GM23248 (cell line): Measurements from ENCODE around the gene SEC14L5. TPM values are rescaled to one million over a fixed set of nuclear protein-coding genes. Genes with fewer than 3 reads are reported as not detected.
"Not testable (repeated sequence)": the region's sequence is repeated elsewhere in the genome, so short reads cannot be mapped to it uniquely, and the experiment has no call there.

Experiments
- DNase-seq: peaks from one replicate; pipeline ENCODE4 v3.0.0-alpha.2; 2015
- H2AFZ ChIP-seq: fragments of 200-600 bp; sonication (generic); 2 replicates; pipeline ENCODE4 v1.6.1; 2016; ENCODE audit warnings: antibody characterized with exemption
- H3F3A ChIP-seq: fragments of 200-600 bp; sonication (generic); 2 replicates; pipeline ENCODE4 v1.6.1; 2016; ENCODE audit warnings: mild to moderate bottlenecking, antibody characterized with exemption, mixed run types; ENCODE audit not compliant: insufficient read depth
- H3K27ac ChIP-seq: fragments of 200-600 bp; sonication (generic); 2 replicates; pipeline ENCODE4 v1.5.1; 2016; ENCODE audit warnings: mild to moderate bottlenecking
- H3K27me3 ChIP-seq: fragments of 200-600 bp; sonication (generic); replicated peaks from 2 replicates; pipeline ENCODE4 v1.6.1; 2016; ENCODE audit warnings: mild to moderate bottlenecking; ENCODE audit not compliant: insufficient read depth
- H3K36me3 ChIP-seq: fragments of 200-600 bp; sonication (generic); 2 replicates; pipeline ENCODE4 v1.6.1; 2016; ENCODE audit warnings: low read depth, mild to moderate bottlenecking
- H3K4me1 ChIP-seq: fragments of 200-600 bp; sonication (generic); 2 replicates; pipeline ENCODE4 v1.6.1; 2016; ENCODE audit warnings: mild to moderate bottlenecking; ENCODE audit not compliant: insufficient read depth
- H3K4me2 ChIP-seq: fragments of 200-600 bp; sonication (generic); one replicate; pipeline ENCODE4 v1.6.1; 2016; ENCODE audit warnings: mild to moderate bottlenecking; ENCODE audit not compliant: unreplicated experiment
- H3K4me3 ChIP-seq: fragments of 200-600 bp; sonication (generic); 2 replicates; pipeline ENCODE4 v1.5.1; 2016; ENCODE audit warnings: mild to moderate bottlenecking
- H3K79me2 ChIP-seq: fragments of 200-600 bp; sonication (generic); 2 replicates; pipeline ENCODE4 v1.6.1; 2016; ENCODE audit warnings: mild to moderate bottlenecking; ENCODE audit not compliant: insufficient read depth
- H3K9ac ChIP-seq: fragments of 200-600 bp; sonication (generic); 2 replicates; pipeline ENCODE4 v1.6.1; 2016; ENCODE audit warnings: mild to moderate bottlenecking
- H3K9me2 ChIP-seq: fragments of 200-600 bp; sonication (generic); 2 replicates; pipeline ENCODE4 v1.6.1; 2016; ENCODE audit warnings: mixed run types, mild to moderate bottlenecking, moderate library complexity; ENCODE audit not compliant: insufficient read depth
- H3K9me3 ChIP-seq: fragments of 200-600 bp; sonication (generic); one replicate; pipeline ENCODE4 v1.6.1; 2017; ENCODE audit warnings: low read depth
- H4K20me1 ChIP-seq: fragments of 200-600 bp; sonication (generic); 2 replicates; pipeline ENCODE4 v1.6.0; 2016; ENCODE audit not compliant: insufficient read depth
- EZH2 ChIP-seq: fragments of 200-600 bp; sonication (generic); IDR thresholded peaks from 2 replicates; pipeline ENCODE4 v1.6.1; 2018; ENCODE audit warnings: antibody characterized with exemption, mild to moderate bottlenecking; ENCODE audit not compliant: insufficient read depth, poor library complexity, severe bottlenecking
- EZH2phosphoT487 ChIP-seq: fragments of 200-600 bp; sonication (generic); IDR thresholded peaks from 2 replicates; pipeline ENCODE4 v1.6.1; 2018; ENCODE audit warnings: antibody characterized with exemption, moderate library complexity, mild to moderate bottlenecking, low read depth; ENCODE audit not compliant: insufficient read depth
- whole genome bisulfite sequencing, 2 experiments: methylation state at CpG; one replicate each; pipeline ENCODE4 v1.1.6; 2015 to 2017; ENCODE audit warnings: low lambda C conversion rate in 2 of 2, low coverage in 1 of 2; ENCODE audit errors: missing lambda C conversion rate in 2 of 2; 5-methylcytosine and 5-hydroxymethylcytosine counted together
- in situ Hi-C: fragments of 300-500 bp; cut with MboI; formaldehyde crosslinking; loops from 2 replicates; pipeline ENCODE4 v1.15.0; 2020
- polyA plus RNA-seq: library from polyadenylated mRNA; unstranded; fragments of >200 nt; fragmentation: Nextera tagmentation; extraction: Ambion mirVana; gene quantifications from 2 replicates; pipeline ENCODE4 v1.2.1, GENCODE V29; 2016
- total RNA-seq: library from RNA; depleted of rRNA; stranded (reverse); fragments of >200 nt; shearing (Covaris generic); gene quantifications from 2 replicates; pipeline ENCODE4 v1.2.3, GENCODE V29; 2014

SEC14L5 gene
- total and polyA plus RNA-seq, 2 experiments from 2014 or later, result not detected

- in situ Hi-C loops, result no loop called here
- no peaks in the 10 kb centered on the region for H3K9me2 ChIP-seq
- TF ChIP-seq EZH2, result no peak
- no peak for TF ChIP-seq EZH2phosphoT487
- H3K79me2 ChIP-seq, result no peaks in the 10 kb centered on the region
- no peaks in the 10 kb centered on the region for H3K4me1 ChIP-seq
- H3K9me3 ChIP-seq, result no peaks in the 10 kb centered on the region
- WGBS, 2 experiments, result 39 to 40% methylated on average over 7 of the region's 7 CpGs
- H3K36me3 ChIP-seq, result no peaks in the 10 kb centered on the region
- no peak overlapping the region for H3K4me2 ChIP-seq
- H3K27me3 ChIP-seq, result no peaks in the 10 kb centered on the region
- no peak overlapping the region for H3K9ac ChIP-seq
- H2AFZ ChIP-seq, result no peak overlapping the region
- no peaks in the 10 kb centered on the region for H3F3A ChIP-seq
- H4K20me1 ChIP-seq, result no peaks in the 10 kb centered on the region
- DNase-seq, result no peak
- no peak overlapping the region for H3K4me3 ChIP-seq
- H3K27ac ChIP-seq, result no peak overlapping the region
These were observed 4.6 kb downstream of the SEC14L5 start for GRCh38 chr16:4962716-4963115.

GRCh38 chr16:4963527-4963926 is 5.4 kb downstream of the SEC14L5 start:
- WGBS, 2 experiments, result 67 to 68% methylated on average over 7 of the region's 7 CpGs
- H3K27me3 ChIP-seq, H3K79me2 ChIP-seq, H3K4me2 ChIP-seq, in situ Hi-C loops, H3K36me3 ChIP-seq, H3K9ac ChIP-seq, DNase-seq, H3F3A ChIP-seq, H3K9me3 ChIP-seq, H2AFZ ChIP-seq, H4K20me1 ChIP-seq, H3K27ac ChIP-seq, H3K4me1 ChIP-seq, H3K9me2 ChIP-seq, H3K4me3 ChIP-seq: not testable (repeated sequence)

DNA sequence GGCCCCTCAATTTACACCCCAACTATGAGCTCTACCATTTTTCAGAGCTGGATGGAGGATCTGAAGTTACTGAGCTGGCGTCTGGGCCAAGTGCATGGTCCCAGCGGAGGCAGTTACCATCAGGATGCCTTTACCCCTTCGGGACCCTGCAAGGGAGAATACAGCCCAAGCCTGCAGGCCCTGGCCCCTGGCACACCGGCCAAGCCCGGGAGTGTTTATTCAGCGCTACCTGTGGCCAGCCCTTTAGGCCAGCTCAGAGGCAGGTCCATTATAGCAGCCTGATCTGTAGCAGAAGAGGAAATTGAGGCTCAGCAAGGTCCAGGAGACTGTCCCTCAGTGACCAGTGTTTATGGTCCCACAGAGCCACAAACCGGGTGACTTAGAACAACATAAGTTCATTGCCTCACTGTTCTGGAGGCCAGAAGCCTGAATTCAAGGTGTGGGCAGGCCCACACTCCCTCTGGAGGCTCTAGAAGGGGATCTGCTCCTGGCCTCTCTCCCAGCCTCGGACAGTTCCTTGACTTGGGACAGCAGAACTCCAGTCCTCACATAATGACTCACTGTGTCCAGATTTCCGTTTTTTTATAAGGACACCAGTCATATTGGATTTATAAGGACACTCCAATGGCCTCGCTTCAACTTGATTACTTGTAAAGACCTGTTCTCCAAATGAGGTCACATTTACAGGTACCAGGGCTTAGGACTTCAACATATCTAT is 8.8 kb downstream of the SEC14L5 start:
- no peak for DNase-seq
- H2AFZ ChIP-seq, result no peak overlapping the region
- in situ Hi-C loops, result no loop called here
- no peak overlapping the region for H3K4me2 ChIP-seq
- no peak overlapping the region for H3K27ac ChIP-seq
- H3F3A ChIP-seq, result no peaks in the 10 kb centered on the region
- H3K4me3 ChIP-seq, result no peak overlapping the region
- WGBS, 2 experiments, result 59 to 63% methylated on average over 10 of the region's 10 CpGs
- peaks cover 5% of the 10 kb centered on the region; the same call in 1 of the 2 replicates for H3K27me3 ChIP-seq
- H4K20me1 ChIP-seq, result no peaks in the 10 kb centered on the region
- H3K79me2 ChIP-seq, result no peaks in the 10 kb centered on the region
- no peak overlapping the region for H3K9ac ChIP-seq
- no peaks in the 10 kb centered on the region for H3K9me2 ChIP-seq
- TF ChIP-seq EZH2phosphoT487 (no peak), EZH2 (no peak)
- no peaks in the 10 kb centered on the region for H3K36me3 ChIP-seq
- H3K4me1 ChIP-seq, result no peaks in the 10 kb centered on the region
- no peaks in the 10 kb centered on the region for H3K9me3 ChIP-seq

- 76 to 78% methylated on average over 12 of the region's 12 CpGs for WGBS, 2 experiments
- H3K4me2 ChIP-seq, H4K20me1 ChIP-seq, H3K4me1 ChIP-seq, DNase-seq, in situ Hi-C loops, H3F3A ChIP-seq, H2AFZ ChIP-seq, H3K9ac ChIP-seq, H3K27me3 ChIP-seq, H3K9me2 ChIP-seq, H3K4me3 ChIP-seq, H3K36me3 ChIP-seq, H3K9me3 ChIP-seq, H3K27ac ChIP-seq, H3K79me2 ChIP-seq: not testable (repeated sequence)
These were observed 10.1 kb downstream of the SEC14L5 start for GRCh38 chr16:4968278-4968677.

DNA sequence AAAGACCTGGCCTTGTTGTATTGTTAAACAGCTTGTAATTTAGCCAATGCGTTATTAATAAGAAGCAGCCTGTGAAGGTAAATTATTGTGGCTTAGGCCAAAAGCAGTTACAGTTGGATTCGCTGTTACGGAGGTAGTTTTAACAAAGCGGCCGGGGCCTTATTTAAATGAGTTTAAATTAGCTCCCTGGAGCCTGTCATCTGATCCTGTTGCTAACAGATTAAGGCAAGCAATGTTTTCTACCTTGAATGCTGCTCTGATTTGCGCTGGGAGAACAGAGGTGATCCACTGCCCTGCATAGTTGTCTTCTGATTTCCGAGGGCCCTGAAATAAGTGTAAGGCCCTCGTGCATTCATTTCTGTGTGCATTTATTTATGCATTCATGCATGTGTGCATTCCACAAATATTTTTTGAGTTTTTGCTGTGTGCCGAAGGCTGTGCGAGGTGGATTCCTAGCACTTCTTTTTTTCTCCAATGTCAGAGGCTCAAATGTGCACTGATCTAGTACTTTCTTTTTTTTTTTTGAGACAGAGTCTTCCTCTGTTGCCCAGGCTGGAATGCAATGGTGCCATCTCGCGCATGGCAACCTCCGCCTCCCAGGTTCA is 10.9 kb downstream of the SEC14L5 start:
- H3K4me3 ChIP-seq, result no peak overlapping the region
- in situ Hi-C loops, result no loop called here
- no peak overlapping the region for H2AFZ ChIP-seq
- H3K79me2 ChIP-seq, result no peaks in the 10 kb centered on the region
- 70 to 74% methylated on average over 13 of the region's 13 CpGs for WGBS, 2 experiments
- no peaks in the 10 kb centered on the region for H3K36me3 ChIP-seq
- no peak for DNase-seq
- no peaks in the 10 kb centered on the region for H4K20me1 ChIP-seq
- no peaks in the 10 kb centered on the region for H3F3A ChIP-seq
- H3K9me2 ChIP-seq, result no peaks in the 10 kb centered on the region
- H3K4me2 ChIP-seq, result no peak overlapping the region
- no peaks in the 10 kb centered on the region for H3K4me1 ChIP-seq
- H3K9ac ChIP-seq, result no peak overlapping the region
- TF ChIP-seq EZH2phosphoT487 (no peak), EZH2 (no peak)
- no peak overlapping the region for H3K27ac ChIP-seq
- peaks cover 5% of the 10 kb centered on the region; the same call in 1 of the 2 replicates for H3K27me3 ChIP-seq
- no peaks in the 10 kb centered on the region for H3K9me3 ChIP-seq
